ENCODE measurements around the gene FOXN1. TPM values are rescaled to one million over a fixed set of nuclear protein-coding genes. Genes with fewer than 3 reads are reported as not detected.

The FOXN1 gene
- total and polyA plus RNA-seq, 3 experiments from 2014 or later: not detected

DNA sequence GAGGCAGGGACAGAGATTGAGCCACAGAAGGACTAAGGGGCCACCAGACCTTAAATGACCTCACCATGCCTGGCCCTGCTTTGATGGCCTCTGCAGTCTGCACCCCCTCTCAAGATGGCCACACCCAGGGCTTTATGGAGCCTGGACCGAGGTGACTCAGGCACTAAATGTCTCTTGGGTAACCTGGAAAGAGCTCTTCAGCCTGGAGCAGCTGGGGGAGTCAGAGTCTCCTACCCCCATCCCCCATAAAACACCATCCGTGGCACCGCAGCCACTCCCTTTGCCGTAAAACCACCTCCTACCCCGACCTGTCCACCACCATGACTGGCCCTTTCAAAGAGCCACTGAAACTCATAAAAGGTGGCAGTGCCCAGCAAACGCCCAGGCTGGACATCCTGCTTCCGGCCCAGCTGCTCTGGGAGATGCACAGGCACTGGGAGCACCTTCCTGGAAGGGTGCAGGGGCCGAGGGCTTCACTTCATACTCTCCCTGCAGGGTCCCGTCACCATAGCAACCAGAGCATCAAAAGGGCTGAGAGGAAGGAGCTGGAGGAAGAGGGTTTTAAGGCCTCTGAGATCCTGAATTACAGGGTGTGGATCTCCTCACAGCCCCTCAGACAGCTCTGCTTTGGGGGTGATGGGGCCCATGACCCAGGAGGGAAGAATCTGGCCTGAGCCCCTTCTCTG, 22.3 kb downstream of the FOXN1 start:
- peaks cover 0 to 6% of the 10 kb centered on the region in 2 donors for H3K27me3 Mint-ChIP-seq
- peaks cover 0 to 1% (median 0%) of the 10 kb centered on the region in 3 donors for H3K4me1 Mint-ChIP-seq
- POLR2A ChIA-PET: no interaction called here

DNA sequence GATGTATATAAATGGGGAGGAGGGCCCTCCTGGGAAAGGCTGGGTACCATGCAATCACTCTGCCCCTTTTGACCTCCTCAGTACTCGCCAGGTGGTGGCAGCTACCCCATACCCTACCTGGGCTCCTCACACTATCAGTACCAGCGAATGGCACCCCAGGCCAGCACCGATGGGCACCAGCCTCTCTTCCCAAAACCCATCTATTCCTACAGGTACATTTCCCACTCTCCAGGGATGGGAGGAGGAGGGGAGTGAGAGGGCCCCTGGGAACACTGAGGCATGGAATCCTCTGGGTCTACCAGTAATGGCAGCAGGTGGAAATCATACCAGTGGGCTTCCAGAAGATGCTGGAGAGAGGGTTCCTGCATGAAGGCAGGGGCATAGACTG, 22.9 kb downstream of the FOXN1 start:
- Histone ChIP-seq H3K4me3 (ENCODE audit: low read length) (no peak overlapping the region), H3K27me3 (ENCODE audit: insufficient read depth, low read length, poor library complexity, severe bottlenecking) (no peaks in the 10 kb centered on the region), H3K27ac (ENCODE audit: low read depth, low read length) (no peak overlapping the region), H3K36me3 (ENCODE audit: insufficient read depth, low read length) (no peaks in the 10 kb centered on the region), H3K9me3 (ENCODE audit: low read length) (no peaks in the 10 kb centered on the region), H3K4me1 (ENCODE audit: insufficient read depth, low read length) (no peaks in the 10 kb centered on the region)
- H3K27me3 Mint-ChIP-seq: peaks cover 0 to 6% of the 10 kb centered on the region in 2 donors
- peaks cover 0 to 1% (median 0%) of the 10 kb centered on the region in 3 donors for H3K4me1 Mint-ChIP-seq
- ChIA-PET POLR2A (no interaction called here), CTCF (interaction anchor here (1.4 to 1.6 kb wide), 2 partner anchors 11 to 18 kb away, joined by 3 to 5 read pairs; no protein-coding TSS in a partner anchor)
- H3K36me3 Mint-ChIP-seq: no peaks in the 10 kb centered on the region
- no peak for DNase-seq
- H3K4me3 Mint-ChIP-seq: no peak overlapping the region
- H3K27ac Mint-ChIP-seq: peak overlapping the region in 1 of 8 donors; percentile 50
- H3K9me3 Mint-ChIP-seq: no peaks in the 10 kb centered on the region

More for the DNA sequence above, 22.3 kb downstream of the FOXN1 start:
- Mint-ChIP-seq H3K4me3 (no peak overlapping the region), H3K9me3 (no peaks in the 10 kb centered on the region), H3K27ac (no peak overlapping the region), H3K36me3 (no peaks in the 10 kb centered on the region)
- Histone ChIP-seq H3K4me3 (ENCODE audit: low read length) (no peak overlapping the region), H3K27ac (ENCODE audit: low read depth, low read length) (no peak overlapping the region), H3K4me1 (ENCODE audit: insufficient read depth, low read length) (no peaks in the 10 kb centered on the region), H3K27me3 (ENCODE audit: insufficient read depth, low read length, poor library complexity, severe bottlenecking) (no peaks in the 10 kb centered on the region), H3K36me3 (ENCODE audit: insufficient read depth, low read length) (no peaks in the 10 kb centered on the region), H3K9me3 (ENCODE audit: low read length) (no peaks in the 10 kb centered on the region)
- no peak for DNase-seq
- CTCF ChIA-PET: interaction anchor here (1.4 to 1.6 kb wide), 2 partner anchors 11 to 19 kb away, joined by 3 to 5 read pairs; no protein-coding TSS in a partner anchor

DNA sequence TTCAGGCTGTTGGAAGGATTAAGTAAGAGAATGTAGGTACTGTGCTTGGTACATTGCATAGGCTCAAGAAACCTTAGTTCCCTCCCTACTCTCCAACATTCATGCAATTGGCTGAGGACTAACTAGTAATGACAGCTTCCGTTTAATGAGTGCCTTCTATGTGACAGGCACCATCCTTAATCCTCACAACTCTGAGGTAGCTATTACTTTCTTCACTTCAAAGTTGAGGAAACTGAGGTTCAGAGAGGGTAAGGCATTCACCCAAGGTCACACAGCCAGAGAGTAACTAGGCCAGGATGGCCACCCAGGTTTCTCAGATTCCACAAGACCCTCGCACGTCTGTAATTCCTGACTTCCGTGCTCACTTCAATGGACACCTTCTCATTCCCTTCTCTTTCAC, 24.1 kb downstream of the FOXN1 start:
- Mint-ChIP-seq H3K36me3 (no peaks in the 10 kb centered on the region), H3K27me3 (peaks cover 0 to 6% of the 10 kb centered on the region in 2 donors), H3K4me3 (no peak overlapping the region), H3K9me3 (no peaks in the 10 kb centered on the region), H3K4me1 (peaks cover 0 to 1% (median 0%) of the 10 kb centered on the region in 3 donors), H3K27ac (no peak overlapping the region)
- Histone ChIP-seq H3K36me3 (ENCODE audit: insufficient read depth, low read length) (no peaks in the 10 kb centered on the region), H3K27ac (ENCODE audit: low read depth, low read length) (no peak overlapping the region), H3K27me3 (ENCODE audit: insufficient read depth, low read length, poor library complexity, severe bottlenecking) (no peaks in the 10 kb centered on the region), H3K4me3 (ENCODE audit: low read length) (no peak overlapping the region), H3K9me3 (ENCODE audit: low read length) (no peaks in the 10 kb centered on the region), H3K4me1 (ENCODE audit: insufficient read depth, low read length) (no peaks in the 10 kb centered on the region)
- no peak for DNase-seq
- CTCF ChIA-PET: interaction anchor here (0.8 kb wide), 1 partner anchor 10 kb away, joined by 3 read pairs; no protein-coding TSS in a partner anchor
- POLR2A ChIA-PET: no interaction called here

DNA sequence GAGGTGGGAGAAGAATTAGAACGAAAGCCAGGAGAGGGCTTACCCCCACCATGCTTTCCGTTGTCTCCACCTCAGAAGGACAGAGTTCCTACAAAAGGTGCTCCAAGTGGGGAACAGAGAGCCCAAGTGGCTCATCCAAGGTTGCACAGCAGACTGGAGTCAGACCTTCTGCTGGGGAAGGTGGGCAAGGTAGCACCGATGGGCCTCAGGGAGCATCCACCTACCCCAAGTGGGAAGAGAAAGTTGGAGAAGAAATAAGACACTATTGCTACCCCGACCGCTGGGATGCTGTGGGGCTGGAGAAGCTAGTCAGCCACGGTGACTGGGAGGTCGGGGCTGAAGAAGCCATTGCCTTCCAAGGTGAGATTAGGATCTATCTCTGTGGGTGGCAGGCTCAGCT, 24.8 kb downstream of the FOXN1 start:
- no peaks in the 10 kb centered on the region for H3K36me3 Mint-ChIP-seq
- H3K4me3 Mint-ChIP-seq: no peak overlapping the region
- peak overlapping the region in 1 of 8 donors; percentile 51 for H3K27ac Mint-ChIP-seq
- Histone ChIP-seq H3K27ac (ENCODE audit: low read depth, low read length) (no peak overlapping the region), H3K36me3 (ENCODE audit: insufficient read depth, low read length) (no peaks in the 10 kb centered on the region), H3K4me3 (ENCODE audit: low read length) (no peak overlapping the region), H3K27me3 (ENCODE audit: insufficient read depth, low read length, poor library complexity, severe bottlenecking) (no peaks in the 10 kb centered on the region), H3K9me3 (ENCODE audit: low read length) (no peaks in the 10 kb centered on the region), H3K4me1 (ENCODE audit: insufficient read depth, low read length) (no peaks in the 10 kb centered on the region)
- DNase-seq: no peak
- peaks cover 0 to 1% (median 0%) of the 10 kb centered on the region in 3 donors for H3K4me1 Mint-ChIP-seq
- POLR2A ChIA-PET: interaction anchor here (0.6 kb wide), 1 partner anchor 35 kb away, joined by 3 read pairs; no protein-coding TSS in a partner anchor
- CTCF ChIA-PET: no interaction called here
- no peaks in the 10 kb centered on the region for H3K9me3 Mint-ChIP-seq
- H3K27me3 Mint-ChIP-seq: peaks cover 0 to 6% of the 10 kb centered on the region in 2 donors

DNA sequence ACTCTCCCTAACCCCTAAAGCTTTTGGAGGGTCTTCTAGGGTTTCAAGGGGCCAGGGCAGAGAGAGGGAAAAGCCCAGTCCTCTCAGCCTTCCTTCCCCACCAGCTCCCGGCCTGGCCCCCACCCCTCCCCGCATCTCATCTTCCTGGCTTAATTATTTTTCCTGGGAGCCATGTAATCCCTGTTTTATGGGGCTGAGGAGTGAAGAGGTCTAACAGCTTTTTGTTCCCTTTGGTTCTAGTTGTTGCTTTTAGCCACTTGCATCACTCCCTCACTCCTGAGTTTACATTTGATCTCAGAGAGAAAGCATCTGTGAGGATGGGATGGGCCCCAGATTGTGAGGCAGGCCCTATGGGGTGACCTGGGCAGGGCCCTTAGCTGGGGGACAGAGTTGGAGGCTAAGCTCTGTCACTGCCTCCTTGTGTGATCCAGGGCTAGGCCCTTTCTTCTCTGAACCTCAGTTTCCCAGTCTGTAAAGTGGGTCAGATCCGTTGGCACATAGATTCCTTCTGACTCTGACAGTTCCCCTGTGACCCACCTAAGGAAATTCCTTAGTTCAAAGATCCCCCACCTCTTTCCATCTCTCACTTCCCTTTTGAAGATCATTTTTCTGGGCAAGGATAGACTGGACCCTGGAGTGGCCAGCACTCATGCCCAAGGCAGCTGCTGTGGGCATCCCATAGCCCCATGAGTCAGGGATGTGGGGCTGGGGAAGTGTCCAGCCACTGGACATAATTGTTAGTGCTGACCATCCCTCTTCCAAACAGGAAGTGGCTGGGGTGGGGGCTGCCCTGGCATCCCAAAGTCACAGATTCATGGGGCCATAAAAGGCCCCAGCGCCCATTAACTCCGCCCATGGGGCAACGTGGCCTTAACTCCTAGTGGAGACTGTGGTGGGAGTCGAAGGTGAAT, 26.2 kb downstream of the FOXN1 start:
- Histone ChIP-seq H3K27ac (ENCODE audit: low read depth, low read length) (no peak overlapping the region), H3K4me1 (ENCODE audit: insufficient read depth, low read length) (no peaks in the 10 kb centered on the region), H3K36me3 (ENCODE audit: insufficient read depth, low read length) (no peaks in the 10 kb centered on the region), H3K9me3 (ENCODE audit: low read length) (no peaks in the 10 kb centered on the region), H3K27me3 (ENCODE audit: insufficient read depth, low read length, poor library complexity, severe bottlenecking) (no peaks in the 10 kb centered on the region), H3K4me3 (ENCODE audit: low read length) (no peak overlapping the region)
- Mint-ChIP-seq H3K4me1 (peaks cover 0 to under 1% (median 0%) of the 10 kb centered on the region in 3 donors), H3K36me3 (no peaks in the 10 kb centered on the region), H3K27me3 (peaks cover 0 to 6% of the 10 kb centered on the region in 2 donors), H3K4me3 (no peak overlapping the region), H3K9me3 (no peaks in the 10 kb centered on the region), H3K27ac (no peak overlapping the region)
- DNase-seq: no peak
- CTCF ChIA-PET: no interaction called here
- POLR2A ChIA-PET: no interaction called here

DNA sequence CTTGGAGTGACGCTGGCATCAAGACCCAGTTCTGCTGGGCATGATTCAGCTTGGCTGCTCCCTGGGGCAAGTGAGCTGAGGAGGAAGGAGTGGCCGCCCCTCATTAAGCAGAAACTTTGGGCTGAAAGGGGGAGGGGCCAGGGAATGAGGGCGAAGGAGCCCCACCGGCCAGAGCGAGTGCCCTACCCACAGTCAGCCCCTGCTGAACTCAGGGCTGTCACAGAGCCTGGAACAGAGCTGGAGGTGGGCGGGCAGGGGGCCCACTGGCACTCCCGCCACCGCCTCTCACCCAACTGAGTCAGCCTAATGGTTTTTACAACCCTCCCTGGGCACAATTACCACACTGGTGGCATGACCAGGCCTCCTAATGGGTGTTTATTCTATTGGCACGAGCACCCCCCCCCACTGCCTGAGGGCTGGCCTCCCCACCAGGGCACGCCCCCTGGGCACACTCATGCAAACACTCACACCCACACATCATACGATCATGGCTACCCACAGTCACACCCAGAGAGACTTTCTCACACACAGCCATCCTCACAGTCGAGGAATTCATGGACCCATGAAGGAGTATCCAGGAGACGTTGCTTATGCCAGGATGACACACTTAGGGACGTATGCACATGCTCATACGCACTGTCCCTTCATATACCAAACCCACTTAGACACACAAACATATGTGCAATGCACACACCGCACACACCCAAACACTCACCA, 27.1 kb downstream of the FOXN1 start:
- no peaks in the 10 kb centered on the region for H3K9me3 ChIP-seq (ENCODE audit: low read length)
- Mint-ChIP-seq H3K9me3 (no peaks in the 10 kb centered on the region), H3K36me3 (no peaks in the 10 kb centered on the region), H3K4me3 (no peak overlapping the region), H3K27ac (no peak overlapping the region), H3K27me3 (peaks cover 0 to 6% of the 10 kb centered on the region in 2 donors), H3K4me1 (no peaks in the 10 kb centered on the region)
- CTCF ChIA-PET: no interaction called here
- H3K4me1 ChIP-seq (ENCODE audit: insufficient read depth, low read length): no peaks in the 10 kb centered on the region
- no peaks in the 10 kb centered on the region for H3K27me3 ChIP-seq (ENCODE audit: insufficient read depth, low read length, poor library complexity, severe bottlenecking)
- H3K36me3 ChIP-seq (ENCODE audit: insufficient read depth, low read length): no peaks in the 10 kb centered on the region
- POLR2A ChIA-PET: no interaction called here
- H3K27ac ChIP-seq (ENCODE audit: low read depth, low read length): no peak overlapping the region
- DNase-seq: no peak
- no peak overlapping the region for H3K4me3 ChIP-seq (ENCODE audit: low read length)

DNA sequence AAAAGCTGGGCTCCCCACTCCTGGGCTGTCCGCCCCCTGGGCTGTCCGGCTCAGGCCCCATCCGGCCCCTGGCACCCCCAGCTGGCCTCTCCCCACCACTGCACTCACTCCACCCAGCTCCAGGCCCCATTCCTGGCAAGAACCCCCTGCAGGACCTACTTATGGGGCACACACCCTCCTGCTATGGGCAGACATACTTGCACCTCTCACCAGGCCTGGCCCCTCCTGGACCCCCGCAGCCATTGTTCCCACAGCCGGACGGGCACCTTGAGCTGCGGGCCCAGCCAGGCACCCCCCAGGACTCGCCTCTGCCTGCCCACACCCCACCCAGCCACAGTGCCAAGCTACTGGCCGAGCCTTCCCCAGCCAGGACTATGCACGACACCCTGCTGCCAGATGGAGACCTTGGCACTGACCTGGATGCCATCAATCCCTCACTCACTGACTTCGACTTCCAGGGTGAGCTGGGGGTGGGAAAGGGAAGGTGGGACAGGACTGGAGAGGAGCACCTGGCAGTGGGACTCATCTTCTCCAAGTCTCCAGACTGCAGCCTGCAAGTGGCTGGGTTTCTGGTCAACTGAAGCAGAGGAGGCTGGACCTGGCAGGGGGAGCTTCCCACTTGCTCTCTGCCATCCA, 28.7 kb downstream of the FOXN1 start:
- Mint-ChIP-seq H3K9me3 (no peaks in the 10 kb centered on the region), H3K27me3 (peaks cover 0 to 6% of the 10 kb centered on the region in 2 donors), H3K4me3 (no peak overlapping the region), H3K36me3 (no peaks in the 10 kb centered on the region), H3K27ac (no peak overlapping the region), H3K4me1 (no peaks in the 10 kb centered on the region)
- Histone ChIP-seq H3K27ac (ENCODE audit: low read depth, low read length) (no peak overlapping the region), H3K36me3 (ENCODE audit: insufficient read depth, low read length) (no peaks in the 10 kb centered on the region), H3K27me3 (ENCODE audit: insufficient read depth, low read length, poor library complexity, severe bottlenecking) (no peaks in the 10 kb centered on the region), H3K9me3 (ENCODE audit: low read length) (no peaks in the 10 kb centered on the region), H3K4me3 (ENCODE audit: low read length) (no peak overlapping the region), H3K4me1 (ENCODE audit: insufficient read depth, low read length) (no peaks in the 10 kb centered on the region)
- POLR2A ChIA-PET: no interaction called here
- CTCF ChIA-PET: no interaction called here
- DNase-seq: no peak

Data from CD8-positive, alpha-beta memory T cell (primary cell).